A673 (cell line): ENCODE measurements around the gene RFTN1. TPM values are rescaled to one million over a fixed set of nuclear protein-coding genes. Genes with fewer than 3 reads are reported as not detected.

Source experiments
- BruUV-seq: library from RNA; stranded (reverse); fragments of 400-500 nt; replicated peaks from 2 replicates; lab custom pipeline; 2021; lab: Mats Ljungman, UMichigan
- CTCF ChIA-PET: fragments of 300-600 bp; sonication (Branson Sonifier 250); formaldehyde crosslinking; loops from one replicate; lab custom pipeline; 2022; ENCODE audit warnings: antibody characterized with exemption; lab: Charles Lee
- POLR2A ChIA-PET: fragments of 300-600 bp; sonication (Branson Sonifier 250); formaldehyde crosslinking; loops from one replicate; lab custom pipeline; 2022; ENCODE audit warnings: antibody characterized with exemption; ENCODE audit not compliant: low non-redundant PET; lab: Charles Lee
- DNase-seq: peaks from one replicate; pipeline ENCODE4 v3.0.0-alpha.2; 2015; ENCODE audit warnings: low spot score
- H3K27ac ChIP-seq: fragments of 200-600 bp; sonication (generic); 2 replicates; pipeline ENCODE4 v1.5.1; 2016; ENCODE audit warnings: mixed run types, low read depth, mild to moderate bottlenecking, mixed read lengths, antibody characterized with exemption, low read length; ENCODE audit not compliant: poor library complexity, severe bottlenecking
- H3K27me3 ChIP-seq: fragments of 200-600 bp; sonication (generic); replicated peaks from 2 replicates; pipeline ENCODE4 v1.6.1; 2017; ENCODE audit warnings: mixed run types, low read depth, mild to moderate bottlenecking, mixed read lengths, antibody characterized with exemption, low read length; ENCODE audit not compliant: insufficient read depth, poor library complexity
- H3K36me3 ChIP-seq: fragments of 200-600 bp; sonication (generic); 2 replicates; pipeline ENCODE4 v1.6.1; 2016; ENCODE audit warnings: mixed run types, mild to moderate bottlenecking, mixed read lengths, antibody characterized with exemption, low read length; ENCODE audit not compliant: insufficient read depth, poor library complexity, severe bottlenecking
- H3K4me1 ChIP-seq: fragments of 200-600 bp; sonication (generic); 2 replicates; pipeline ENCODE4 v1.6.1; 2017; ENCODE audit warnings: mixed run types, mild to moderate bottlenecking, mixed read lengths, antibody characterized with exemption, low read length; ENCODE audit not compliant: insufficient read depth, poor library complexity, severe bottlenecking
- H3K4me3 ChIP-seq: fragments of 200-600 bp; sonication (generic); 2 replicates; pipeline ENCODE4 v1.5.1; 2016; ENCODE audit warnings: low read depth, mixed run types, mild to moderate bottlenecking, mixed read lengths, low read length; ENCODE audit not compliant: poor library complexity, severe bottlenecking
- H3K9me3 ChIP-seq: fragments of 200-600 bp; sonication (generic); 2 replicates; pipeline ENCODE4 v1.6.1; 2016; ENCODE audit warnings: mixed run types, low read depth, mild to moderate bottlenecking, mixed read lengths, antibody characterized with exemption, low read length; ENCODE audit not compliant: poor library complexity, severe bottlenecking
- CTCF ChIP-seq: fragments of 300-800, 200-600 bp; sonication (generic); conservative IDR thresholded peaks from 2 replicates; pipeline ENCODE4 v1.5.1; 2017; ENCODE audit warnings: low read depth, mild to moderate bottlenecking, antibody characterized with exemption, low read length, moderate library complexity, mixed read lengths
- EZH2 ChIP-seq: fragments of 200-600 bp; sonication (generic); IDR thresholded peaks from 2 replicates; pipeline ENCODE4 v1.6.1; 2017; ENCODE audit warnings: borderline replicate concordance, low read depth, mild to moderate bottlenecking, mixed read lengths, antibody characterized with exemption, low read length; ENCODE audit not compliant: poor library complexity, severe bottlenecking
- intact Hi-C: fragments of 100-400 bp; cut with micrococcal nuclease; formaldehyde crosslinking; loops from one replicate; pipeline ENCODE4 v1.10.0; 2022; ENCODE audit not compliant: unreplicated experiment
- total RNA-seq: library from RNA; stranded (reverse); gene quantifications from 2 replicates; pipeline ENCODE4 v1.2.3, GENCODE V29; 2021

The RFTN1 gene
- total RNA-seq, 1 experiment from 2014 or later = 0.60 TPM

- no TSS peak for BruUV-seq
- DNase-seq = no peak
- Histone ChIP-seq H3K9me3 (no peaks in the 10 kb centered on the region), H3K4me3 (no peak overlapping the region), H3K27ac (no peak overlapping the region), H3K4me1 (no peaks in the 10 kb centered on the region), H3K27me3 (no peaks in the 10 kb centered on the region), H3K36me3 (no peaks in the 10 kb centered on the region)
- TF ChIP-seq CTCF (no peak), EZH2 (no peak)
- ChIA-PET CTCF (no interaction called here), POLR2A (no interaction called here)
- intact Hi-C loops = no loop called here
Measured at GRCh38 chr3:16337856-16338540, 175.5 kb downstream of the RFTN1 start.

GRCh38 chr3:16336825-16337224 is 176.7 kb downstream of the RFTN1 start:
- no TSS peak for BruUV-seq
- no peak overlapping the region for H3K4me3 ChIP-seq
- H3K27ac ChIP-seq = no peak overlapping the region
- intact Hi-C loops = no loop called here
- no peaks in the 10 kb centered on the region for H3K36me3 ChIP-seq
- no peak for DNase-seq
- no peaks in the 10 kb centered on the region for H3K27me3 ChIP-seq
- TF ChIP-seq EZH2 (no peak), CTCF (no peak)
- peaks cover under 1% of the 10 kb centered on the region for H3K9me3 ChIP-seq
- ChIA-PET CTCF (no interaction called here), POLR2A (no interaction called here)
- H3K4me1 ChIP-seq = no peaks in the 10 kb centered on the region

- BruUV-seq = no TSS peak
- H3K27me3 ChIP-seq = no peaks in the 10 kb centered on the region
- ChIA-PET CTCF (no interaction called here), POLR2A (no interaction called here)
- peaks cover 6% of the 10 kb centered on the region for H3K9me3 ChIP-seq
- TF ChIP-seq CTCF (no peak), EZH2 (no peak)
- H3K4me1 ChIP-seq = no peaks in the 10 kb centered on the region
- no peak overlapping the region for H3K27ac ChIP-seq
- intact Hi-C loops = no loop called here
- no peak overlapping the region for H3K4me3 ChIP-seq
- H3K36me3 ChIP-seq = no peaks in the 10 kb centered on the region
- DNase-seq = no peak
Measured at GRCh38 chr3:16335772-16336645, 177.5 kb downstream of the RFTN1 start.
